ES-I3 (cell line): ENCODE results near the gene IL17A.
"Not testable (repeated sequence)": the region's sequence is repeated elsewhere in the genome, so short reads cannot be mapped to it uniquely, and the experiment has no call there.

ENCODE experiments used
- H3K36me3 ChIP-seq: 2 replicates; pipeline ENCODE4 v1.6.1; 2013; ENCODE audit warnings: mild to moderate bottlenecking, low read length, control low read depth, moderate library complexity; ENCODE audit not compliant: insufficient read depth
- H3K4me1 ChIP-seq: 2 replicates; pipeline ENCODE4 v1.6.1; 2013; ENCODE audit warnings: mild to moderate bottlenecking, control low read depth, low read length; ENCODE audit not compliant: insufficient read depth
- H3K9ac ChIP-seq: 2 replicates; pipeline ENCODE4 v1.6.1; 2013; ENCODE audit warnings: low read depth, mild to moderate bottlenecking, low read length, moderate library complexity
- H3K9me3 ChIP-seq: 2 replicates; pipeline ENCODE4 v1.6.1; 2013; ENCODE audit warnings: mild to moderate bottlenecking, low read length, moderate library complexity; ENCODE audit not compliant: control insufficient read depth, insufficient read depth

The IL17A gene

DNA sequence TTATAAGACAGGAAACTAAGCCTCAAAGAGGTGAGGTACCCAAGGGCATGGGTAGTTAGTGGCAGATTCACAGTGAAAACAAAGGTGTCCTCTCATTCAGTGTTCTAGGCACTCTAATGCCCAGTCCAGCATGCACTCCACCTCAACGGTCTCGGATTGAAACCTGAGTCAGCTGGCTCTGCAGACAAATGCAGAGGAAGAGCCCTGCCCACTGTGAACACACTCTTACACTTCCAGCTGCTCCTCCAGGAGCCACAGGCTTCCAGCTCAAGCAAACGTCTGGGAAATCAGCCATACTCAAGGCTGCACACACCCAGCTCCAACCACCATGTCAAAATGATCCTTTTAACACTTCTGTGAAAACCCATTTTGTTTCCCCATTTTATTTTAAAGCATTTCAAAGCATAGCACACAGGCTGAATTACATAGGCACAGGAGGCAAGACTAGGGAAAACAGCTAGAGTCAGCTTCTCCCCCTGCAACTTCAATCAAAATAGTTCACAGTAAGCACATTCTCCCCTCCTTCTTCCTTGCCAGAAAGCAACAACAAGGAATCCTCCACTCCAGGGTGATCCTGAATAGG is 3.0 kb upstream of the IL17A start:
- peaks cover 5% of the 10 kb centered on the region for H3K9me3 ChIP-seq
- no peak overlapping the region for H3K9ac ChIP-seq
- H3K36me3 ChIP-seq: no peaks in the 10 kb centered on the region
- no peaks in the 10 kb centered on the region for H3K4me1 ChIP-seq

GRCh38 chr6:52186480-52186879 is 305 bp downstream of the IL17A start:
- Histone ChIP-seq H3K4me1 (peaks cover 15% of the 10 kb centered on the region; the same call in 1 of the 2 replicates), H3K9me3 (peaks cover 5% of the 10 kb centered on the region), H3K36me3 (no peaks in the 10 kb centered on the region), H3K9ac (no peak overlapping the region)

DNA sequence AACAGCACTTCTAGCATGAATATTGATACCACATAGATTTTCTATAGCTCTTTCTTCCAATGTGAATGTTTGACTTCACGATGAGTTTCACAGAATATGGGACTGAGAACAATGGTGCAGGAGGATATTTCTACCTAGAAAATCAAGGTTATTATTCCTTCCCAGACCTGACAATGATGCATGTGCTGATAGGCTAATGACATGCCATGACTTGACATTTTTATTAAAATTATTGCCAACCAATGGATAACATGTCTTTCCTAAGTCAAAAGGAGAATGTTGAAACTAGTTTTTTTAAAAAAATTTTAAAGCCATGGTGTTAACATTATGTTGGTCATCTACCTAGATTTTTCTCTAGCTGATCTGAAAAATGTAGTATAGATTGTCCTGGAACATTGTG is 923 bp downstream of the IL17A start:
- Histone ChIP-seq H3K9ac (no peak overlapping the region), H3K4me1 (peaks cover 15% of the 10 kb centered on the region; the same call in 1 of the 2 replicates), H3K36me3 (no peaks in the 10 kb centered on the region), H3K9me3 (peaks cover 5% of the 10 kb centered on the region)

DNA sequence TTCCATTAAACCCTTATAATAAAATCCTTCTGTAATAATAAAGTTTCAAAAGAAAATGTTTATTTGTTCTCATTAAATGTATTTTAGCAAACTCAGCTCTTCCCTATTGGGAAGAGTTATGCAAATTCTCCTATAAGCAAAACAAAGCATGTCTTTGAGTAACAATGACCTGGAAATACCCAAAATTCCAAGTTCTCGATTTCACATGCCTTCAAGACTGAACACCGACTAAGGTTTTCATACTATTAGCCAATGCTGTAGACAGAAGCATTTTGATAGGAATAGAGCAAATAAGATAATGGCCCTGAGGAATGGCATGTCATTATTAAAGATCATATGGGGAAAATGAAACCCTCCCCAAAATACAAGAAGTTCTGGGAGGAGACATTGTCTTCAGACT is 3.8 kb downstream of the IL17A start:
- Histone ChIP-seq H3K9me3 (peaks cover 5% of the 10 kb centered on the region), H3K9ac (no peak overlapping the region), H3K36me3 (no peaks in the 10 kb centered on the region), H3K4me1 (peaks cover 15% of the 10 kb centered on the region; the same call in 1 of the 2 replicates)

- H3K4me1 ChIP-seq: peaks cover 15% of the 10 kb centered on the region; the same call in 1 of the 2 replicates
- no peaks in the 10 kb centered on the region for H3K36me3 ChIP-seq
- H3K9me3 ChIP-seq: peaks cover 5% of the 10 kb centered on the region
- H3K9ac ChIP-seq: no peak overlapping the region
Observed at GRCh38 chr6:52190409-52190808, 4.2 kb downstream of the IL17A start.

GRCh38 chr6:52191824-52192223 is 5.6 kb downstream of the IL17A start:
- Histone ChIP-seq H3K4me1 (peaks cover 15% of the 10 kb centered on the region; the same call in 1 of the 2 replicates), H3K9ac (no peak overlapping the region), H3K36me3 (no peaks in the 10 kb centered on the region), H3K9me3 (peaks cover 3% of the 10 kb centered on the region)

DNA sequence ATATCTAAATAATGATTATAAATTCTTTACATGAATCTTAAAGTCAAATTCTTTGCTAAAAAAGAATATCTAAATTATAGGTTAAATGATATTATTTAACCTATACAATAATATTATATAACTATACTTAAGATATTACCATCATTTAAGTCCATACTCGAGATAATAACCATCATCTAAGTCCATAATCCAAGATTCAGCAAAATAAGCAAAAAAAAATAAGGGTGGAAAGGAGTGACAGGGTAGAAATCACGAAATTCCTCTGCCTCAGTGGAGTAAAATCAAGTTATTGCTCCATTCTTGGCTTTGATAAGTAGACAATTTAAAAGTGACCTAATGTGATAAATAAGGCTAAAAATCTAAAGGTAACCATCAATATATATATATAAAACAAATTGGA is 9.7 kb downstream of the IL17A start:
- H3K9me3 ChIP-seq: peaks cover 10% of the 10 kb centered on the region

DNA sequence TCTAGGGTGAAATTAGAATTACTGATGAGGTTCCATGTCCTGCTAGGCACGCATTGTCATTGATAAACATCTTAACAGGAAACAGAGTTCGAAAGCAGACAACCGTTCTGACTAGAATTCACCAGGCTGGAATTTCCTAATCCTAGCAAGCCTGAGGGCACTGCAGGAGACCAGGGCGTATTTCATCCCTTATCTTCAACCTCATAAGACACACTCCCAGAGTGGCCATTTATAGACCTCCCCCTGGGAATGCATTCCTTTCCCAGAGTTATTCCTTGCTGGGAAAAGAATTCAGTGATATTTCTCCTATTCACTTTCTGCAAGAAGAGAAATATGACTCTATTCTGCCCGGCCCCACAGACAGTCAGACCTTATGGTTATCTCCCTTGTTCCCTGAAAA is 13.9 kb downstream of the IL17A start:
- not testable (repeated sequence) for H3K36me3 ChIP-seq, H3K4me1 ChIP-seq, H3K9ac ChIP-seq
- peaks cover 17% of the 10 kb centered on the region; the same call in 1 of the 2 replicates for H3K9me3 ChIP-seq

More for the DNA sequence above, 9.7 kb downstream of the IL17A start:
- H3K36me3 ChIP-seq: no peaks in the 10 kb centered on the region
- H3K9ac ChIP-seq: no peak overlapping the region
- H3K4me1 ChIP-seq: no peaks in the 10 kb centered on the region

GRCh38 chr6:52201046-52201445 is 14.9 kb downstream of the IL17A start:
- no peak overlapping the region for H3K9ac ChIP-seq
- no peaks in the 10 kb centered on the region for H3K36me3 ChIP-seq
- H3K4me1 ChIP-seq: no peaks in the 10 kb centered on the region
- H3K9me3 ChIP-seq: peaks cover 17% of the 10 kb centered on the region; the same call in 1 of the 2 replicates

DNA sequence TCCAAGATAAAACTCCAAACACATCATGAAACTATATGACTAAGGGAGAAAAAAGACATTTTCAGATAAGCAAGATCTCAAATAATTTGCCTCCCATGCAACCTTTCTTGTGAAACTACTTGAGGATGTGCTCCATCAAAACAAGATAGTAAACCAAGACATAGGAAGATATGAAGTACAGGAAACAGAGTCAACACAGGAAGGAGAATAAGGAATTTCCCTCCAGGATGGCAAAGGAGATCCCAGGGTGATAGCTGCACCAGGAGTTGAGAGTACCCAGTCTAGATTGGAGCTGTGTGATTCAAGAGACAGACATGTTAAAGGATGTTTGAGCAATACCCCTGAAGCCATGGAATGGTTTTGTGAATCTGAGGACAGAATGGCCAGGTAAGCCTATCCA is 15.3 kb downstream of the IL17A start:
- no peaks in the 10 kb centered on the region for H3K4me1 ChIP-seq
- no peak overlapping the region for H3K9ac ChIP-seq
- no peaks in the 10 kb centered on the region for H3K36me3 ChIP-seq
- peaks cover 17% of the 10 kb centered on the region; the same call in 1 of the 2 replicates for H3K9me3 ChIP-seq

- no peak overlapping the region for H3K9ac ChIP-seq
- H3K36me3 ChIP-seq: no peaks in the 10 kb centered on the region
- no peaks in the 10 kb centered on the region for H3K9me3 ChIP-seq
- H3K4me1 ChIP-seq: no peaks in the 10 kb centered on the region
Observed at GRCh38 chr6:52207066-52207465, 20.9 kb downstream of the IL17A start.

- H3K36me3 ChIP-seq: no peaks in the 10 kb centered on the region
- H3K4me1 ChIP-seq: no peaks in the 10 kb centered on the region
- H3K9me3 ChIP-seq: no peaks in the 10 kb centered on the region
- H3K9ac ChIP-seq: no peak overlapping the region
Observed at GRCh38 chr6:52208612-52209011, 22.4 kb downstream of the IL17A start.

DNA sequence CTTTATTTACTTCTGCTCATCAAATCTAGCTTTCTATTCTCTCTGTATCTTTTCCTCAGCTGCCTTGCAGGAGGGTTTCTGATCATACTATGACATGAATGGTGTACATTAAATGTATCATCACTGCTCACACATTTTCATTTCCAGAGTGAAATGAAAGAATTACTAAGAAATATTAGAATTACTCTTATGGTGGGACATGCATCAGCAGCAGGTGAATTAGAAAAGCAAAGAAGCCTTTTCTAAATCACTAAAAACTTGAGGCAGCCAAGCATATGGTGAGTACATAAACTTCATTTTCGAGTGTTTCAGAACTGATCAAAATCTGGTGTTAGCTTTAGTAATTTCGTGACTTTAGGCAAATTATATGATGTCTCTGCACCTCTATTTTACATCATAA is 23.6 kb downstream of the IL17A start:
- H3K4me1 ChIP-seq: no peaks in the 10 kb centered on the region
- no peaks in the 10 kb centered on the region for H3K36me3 ChIP-seq
- H3K9me3 ChIP-seq: no peaks in the 10 kb centered on the region
- H3K9ac ChIP-seq: no peak overlapping the region

DNA sequence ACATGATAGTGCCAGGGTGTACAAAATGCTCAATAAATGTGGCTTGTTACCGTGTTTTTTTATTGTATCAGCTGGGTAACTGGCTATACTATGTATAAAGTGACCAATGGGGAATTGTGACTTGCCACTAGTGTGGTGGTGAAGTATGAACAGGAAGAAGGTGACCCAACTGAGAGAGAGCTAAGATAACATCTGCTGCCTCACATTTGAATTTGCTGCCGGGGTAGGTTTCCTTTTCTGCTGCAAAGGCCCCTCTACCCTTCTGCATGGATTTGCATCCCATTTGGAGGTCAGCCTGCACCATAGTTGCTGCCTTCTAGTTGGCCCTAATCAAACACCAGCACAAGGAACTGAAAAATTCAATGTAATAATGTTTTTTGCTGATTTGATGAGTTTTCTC is 24.1 kb downstream of the IL17A start:
- Histone ChIP-seq H3K36me3 (no peaks in the 10 kb centered on the region), H3K9ac (no peak overlapping the region), H3K9me3 (no peaks in the 10 kb centered on the region), H3K4me1 (no peaks in the 10 kb centered on the region)

GRCh38 chr6:52213127-52213526 is 27.0 kb downstream of the IL17A start:
- H3K9ac ChIP-seq: no peak overlapping the region
- no peaks in the 10 kb centered on the region for H3K4me1 ChIP-seq
- H3K36me3 ChIP-seq: no peaks in the 10 kb centered on the region
- no peaks in the 10 kb centered on the region for H3K9me3 ChIP-seq
